NCI-H2081 treated with DMSO at 0.1 percent for 48 hours (cell line): ENCODE results near the gene BTBD18.

Source experiments
- DNase-seq: peaks from one replicate; lab custom pipeline; 2025; lab: John Stamatoyannopoulos, UW

Gene BTBD18

DNA sequence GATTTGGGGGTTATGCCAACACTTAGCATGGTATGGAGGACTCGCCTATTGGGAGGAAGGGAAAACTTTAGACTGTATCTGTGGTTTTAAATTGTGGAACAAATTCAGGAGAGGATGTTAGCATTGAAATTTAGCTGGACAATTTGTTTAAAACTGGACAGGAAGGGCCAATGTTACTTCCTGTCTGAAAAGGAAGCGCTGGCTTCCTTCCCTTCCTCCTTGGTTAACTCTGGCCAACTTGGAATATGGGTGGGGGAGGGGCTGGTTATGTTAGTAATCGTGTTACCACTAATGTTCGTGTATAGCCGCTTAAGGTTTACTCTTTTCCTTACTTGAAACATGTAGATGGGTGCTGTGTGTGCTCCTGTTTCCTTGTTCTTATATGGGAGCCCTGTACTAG lies 23.9 kb upstream of the BTBD18 start:
- no peak for DNase-seq

DNA sequence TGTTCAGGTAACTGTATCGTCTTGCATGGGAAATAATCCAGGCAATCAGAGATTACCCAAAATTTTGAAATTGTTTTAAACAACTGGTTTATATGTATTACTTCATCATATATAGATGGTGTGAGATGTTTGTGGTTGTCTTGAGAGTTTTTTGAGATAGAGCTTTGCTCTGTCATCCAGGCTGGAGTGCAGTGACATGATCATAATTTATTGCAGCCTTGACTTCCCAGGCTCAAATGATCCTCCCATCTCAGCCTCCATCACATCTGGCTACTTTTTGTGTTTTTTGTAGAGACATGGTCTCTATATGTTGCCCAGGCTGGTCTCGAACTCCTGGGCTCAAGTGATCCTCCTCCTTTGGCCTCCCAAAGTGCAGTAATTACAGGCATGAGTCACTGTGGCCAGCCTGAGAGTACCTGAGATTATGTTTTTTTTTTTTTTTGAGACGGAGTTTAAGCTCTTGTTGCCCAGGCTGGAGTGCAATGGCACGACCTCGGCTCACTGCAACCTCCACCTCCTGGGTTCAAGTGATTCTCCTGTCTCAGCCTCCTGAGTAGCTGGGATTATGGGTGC lies 21.5 kb upstream of the BTBD18 start:
- DNase-seq, result no peak

DNA sequence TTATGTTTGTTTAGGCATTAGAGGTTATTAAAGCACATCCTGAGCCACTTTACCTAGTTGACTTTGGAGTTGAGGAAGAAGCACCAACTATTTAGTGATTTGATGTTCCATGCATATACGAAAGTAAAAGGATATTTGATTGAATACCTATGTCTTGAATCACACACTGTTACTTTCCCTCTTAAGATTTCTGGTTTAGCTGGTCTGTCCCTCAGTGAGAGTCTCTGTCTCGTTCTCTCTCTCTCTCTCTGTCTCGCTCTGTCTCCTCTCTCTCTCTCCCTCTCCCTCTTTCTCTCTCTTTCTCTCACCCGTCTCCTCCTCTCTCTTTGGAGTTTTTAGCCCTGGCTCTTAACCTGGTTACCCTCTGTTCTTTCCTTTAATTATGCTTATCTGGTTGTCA lies 20.9 kb upstream of the BTBD18 start:
- no peak for DNase-seq

DNA sequence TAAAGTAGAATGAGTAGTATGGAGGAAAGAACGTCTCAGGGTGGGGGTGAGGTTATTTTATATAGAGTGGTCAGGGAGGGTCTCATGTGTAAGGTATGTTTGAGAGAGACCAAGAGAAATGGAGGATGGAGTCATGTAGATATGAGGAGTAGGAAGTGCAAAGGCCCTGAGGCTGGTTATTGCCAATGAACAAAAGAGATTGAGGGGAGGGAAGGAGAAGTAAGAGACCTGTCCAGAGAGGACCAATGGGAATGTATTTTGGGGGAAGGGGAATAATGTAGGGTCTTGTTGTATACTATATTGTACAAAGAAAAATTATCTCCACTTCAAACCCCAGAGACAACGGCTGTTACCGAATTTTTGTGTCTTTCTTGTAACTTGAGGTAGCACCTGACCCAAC lies 19.7 kb upstream of the BTBD18 start:
- DNase-seq, result no peak

DNA sequence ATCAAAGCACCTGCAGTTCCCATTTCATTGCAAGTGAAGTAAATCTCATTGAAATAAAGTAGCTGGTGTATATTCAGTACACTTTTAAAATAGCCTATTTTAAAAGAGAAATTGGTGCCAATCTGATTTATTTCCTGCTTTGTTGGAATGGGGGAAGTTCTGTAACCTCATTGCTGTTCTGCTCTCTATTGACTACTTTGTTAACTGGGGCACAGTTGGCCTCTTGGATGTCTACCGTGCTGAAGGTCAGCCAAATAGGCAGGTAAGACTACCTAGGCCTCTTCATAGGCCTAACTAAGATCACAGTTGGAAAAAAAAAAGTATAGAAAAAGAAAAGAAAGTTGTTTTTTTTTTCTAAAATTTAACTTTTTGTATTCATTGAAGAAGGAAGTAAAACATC lies 19.2 kb upstream of the BTBD18 start:
- no peak for DNase-seq

DNA sequence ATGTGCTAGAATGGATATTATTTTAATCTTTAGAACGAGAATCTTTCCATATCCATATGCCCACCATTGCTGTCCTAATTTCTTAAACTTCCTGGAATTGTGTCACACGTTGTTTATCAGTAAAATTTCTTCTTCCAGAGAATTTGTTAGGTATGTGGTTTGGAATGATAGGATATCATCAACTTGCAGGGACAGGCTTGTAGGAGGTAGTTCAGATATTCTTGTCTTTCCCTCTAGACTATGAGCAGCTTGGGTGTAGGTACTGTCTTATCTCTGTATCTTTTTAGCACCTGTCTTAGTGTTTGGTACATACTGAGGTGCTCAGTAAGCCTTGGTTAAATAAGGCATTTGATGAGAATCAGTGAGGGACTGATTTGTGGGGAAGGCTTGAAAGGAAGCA lies 13.4 kb upstream of the BTBD18 start:
- DNase-seq, result no peak

DNA sequence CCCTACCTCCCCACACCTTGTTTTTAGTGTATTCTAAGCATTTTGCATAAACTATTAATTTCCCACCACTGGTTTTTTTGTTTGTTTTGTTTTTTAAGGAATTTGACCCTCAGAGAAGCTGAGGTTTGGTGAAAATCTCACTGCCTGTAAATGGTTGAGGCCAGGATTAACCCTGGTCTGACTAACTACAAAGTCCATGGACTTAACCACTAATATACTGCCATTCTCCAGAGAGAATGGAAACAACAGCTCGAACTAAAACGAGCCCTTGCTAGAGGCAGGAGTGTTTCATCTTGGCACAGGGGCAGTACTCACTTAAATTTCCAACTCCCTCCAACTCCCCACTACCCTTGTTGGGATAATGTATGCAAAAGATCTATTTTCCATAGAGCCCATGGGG lies 12.9 kb upstream of the BTBD18 start:
- DNase-seq, result no peak

DNA sequence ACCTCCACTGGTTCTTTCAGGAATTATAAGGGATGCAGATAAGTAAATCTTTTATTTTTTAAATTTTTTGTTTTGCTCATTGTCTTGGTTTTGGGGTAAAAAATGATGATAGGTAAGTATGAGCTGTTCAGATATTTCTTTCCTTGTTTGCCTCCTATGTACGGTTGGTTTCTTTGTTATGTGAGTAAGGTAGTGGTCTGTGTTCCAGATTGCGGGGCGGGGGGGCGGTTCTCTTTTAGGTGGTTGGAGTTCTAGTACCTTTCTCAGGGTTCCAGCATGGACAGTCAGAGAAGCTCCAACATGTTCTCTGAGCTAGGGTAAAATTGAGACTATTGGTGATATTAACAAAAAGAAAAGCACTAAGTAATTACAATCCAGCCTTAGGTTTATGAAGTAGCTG lies 12.4 kb upstream of the BTBD18 start:
- DNase-seq, result no peak

DNA sequence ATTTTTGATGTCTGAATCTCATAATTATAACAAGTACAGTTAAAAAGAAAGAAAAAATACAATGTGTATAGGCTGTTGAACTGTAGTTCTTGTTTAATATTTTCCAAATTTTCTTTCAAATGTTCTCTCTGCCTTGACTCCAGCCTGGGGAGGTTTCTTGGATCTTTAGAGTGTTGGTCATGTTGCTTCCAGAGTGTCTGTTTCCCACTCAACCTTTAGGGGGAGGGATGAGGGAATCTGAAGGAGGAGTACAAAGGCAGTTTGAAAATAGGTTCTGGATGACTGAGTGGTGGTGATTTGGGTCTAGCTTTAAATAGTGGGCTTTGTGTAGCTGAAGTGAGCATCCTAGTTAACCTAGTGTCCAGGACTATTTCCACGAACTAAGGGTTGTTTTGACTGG lies 11.9 kb upstream of the BTBD18 start:
- no peak for DNase-seq

DNA sequence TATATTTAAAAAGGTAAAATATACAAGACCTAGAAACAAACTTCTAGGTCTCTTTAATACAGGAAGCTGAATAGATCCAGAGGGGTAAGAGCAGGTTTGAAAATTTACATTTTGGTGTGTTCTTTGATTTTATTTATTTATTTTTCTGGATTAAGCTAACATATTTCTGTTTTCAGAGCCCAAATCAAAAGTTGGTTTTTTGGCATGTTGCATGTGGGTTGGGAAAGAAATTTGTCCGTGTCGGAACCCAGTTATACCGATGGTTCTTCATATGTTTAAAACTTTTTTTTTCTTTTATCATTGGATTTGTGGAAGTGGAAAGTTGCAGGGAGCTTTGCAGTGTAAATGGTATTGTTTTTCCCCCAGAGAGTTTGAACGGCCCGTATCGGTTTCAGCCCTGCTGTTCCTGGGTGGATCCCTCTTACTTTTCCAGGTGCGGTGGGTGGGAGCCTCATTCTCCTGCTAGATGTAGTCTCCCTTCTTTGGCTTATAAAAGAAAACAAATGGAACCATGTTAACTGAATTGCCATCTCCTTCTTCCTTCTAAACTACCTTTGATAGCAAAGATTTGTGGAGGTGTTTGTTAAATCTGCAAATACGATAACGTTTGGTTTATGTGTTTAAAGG lies 10.7 kb upstream of the BTBD18 start:
- no peak for DNase-seq

DNA sequence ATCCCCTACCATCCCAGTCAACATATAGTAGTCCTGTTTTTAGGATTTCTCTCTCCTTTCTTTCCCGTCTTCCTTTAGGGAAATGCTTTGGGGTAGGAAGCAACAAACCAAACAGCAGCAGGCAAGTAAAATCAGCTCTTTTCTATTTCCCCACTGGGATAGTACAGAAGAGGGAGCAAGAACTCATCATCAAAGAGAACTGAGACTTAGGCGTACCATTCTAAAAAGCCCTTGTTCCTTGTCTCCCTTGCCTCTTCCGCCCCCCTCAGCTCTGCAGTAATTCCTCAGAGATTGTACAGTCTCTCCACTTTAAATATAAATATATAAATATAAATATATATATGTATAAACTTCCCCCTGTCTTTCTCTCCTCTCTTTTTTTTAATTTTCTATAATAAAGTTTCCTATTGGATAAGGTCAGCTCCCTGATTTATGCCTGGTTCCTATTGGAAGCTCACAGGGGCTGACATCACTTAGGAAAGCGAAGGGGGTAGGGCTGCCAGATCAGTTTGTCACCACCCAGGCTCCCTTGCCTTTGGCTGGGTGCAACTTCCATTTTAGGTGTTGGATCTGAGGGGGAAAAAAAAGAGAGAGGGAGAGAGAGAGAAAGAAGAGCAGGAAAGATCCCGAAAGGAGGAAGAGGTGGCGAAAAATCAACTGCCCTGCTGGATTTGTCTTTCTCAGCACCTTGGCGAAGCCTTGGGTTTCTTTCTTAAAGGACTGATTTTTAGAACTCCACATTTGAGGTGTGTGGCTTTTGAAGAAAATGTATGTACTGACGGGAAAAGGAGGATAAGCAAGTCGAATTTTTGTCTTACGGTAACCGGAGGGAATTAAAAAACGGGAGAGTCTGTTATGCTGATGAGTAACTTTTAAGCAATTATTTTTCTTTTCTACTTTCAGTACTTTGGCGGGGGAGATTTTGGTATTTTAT lies 9.9 kb upstream of the BTBD18 start, which contains the start of gene CTNND1:
Gene CTNND1 (plus strand): TSS at position 502 of the 934 bp plus-strand sequence. CDS start 29,677 bp downstream, outside the sequence.
- peak; percentile 69 for DNase-seq

DNA sequence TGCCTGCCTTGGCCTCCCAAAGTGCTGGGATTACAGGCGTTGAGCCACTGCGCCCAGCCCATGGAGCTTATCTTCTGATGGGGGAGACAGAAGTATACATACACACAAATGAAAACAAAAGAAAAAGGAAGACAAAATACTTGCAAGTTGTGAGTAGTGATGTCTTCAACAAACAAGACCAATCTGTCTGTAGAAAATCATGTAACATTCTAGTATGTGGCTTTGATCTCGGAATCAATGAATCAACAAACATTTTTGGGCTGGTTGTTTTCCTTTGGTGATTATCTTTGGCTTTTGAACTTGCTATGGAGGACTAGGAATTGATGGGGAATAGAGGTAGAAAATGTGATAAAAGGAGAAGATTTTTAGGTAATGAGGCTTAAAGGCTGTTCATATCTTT lies 6.6 kb upstream of the BTBD18 start:
- DNase-seq, result no peak

DNA sequence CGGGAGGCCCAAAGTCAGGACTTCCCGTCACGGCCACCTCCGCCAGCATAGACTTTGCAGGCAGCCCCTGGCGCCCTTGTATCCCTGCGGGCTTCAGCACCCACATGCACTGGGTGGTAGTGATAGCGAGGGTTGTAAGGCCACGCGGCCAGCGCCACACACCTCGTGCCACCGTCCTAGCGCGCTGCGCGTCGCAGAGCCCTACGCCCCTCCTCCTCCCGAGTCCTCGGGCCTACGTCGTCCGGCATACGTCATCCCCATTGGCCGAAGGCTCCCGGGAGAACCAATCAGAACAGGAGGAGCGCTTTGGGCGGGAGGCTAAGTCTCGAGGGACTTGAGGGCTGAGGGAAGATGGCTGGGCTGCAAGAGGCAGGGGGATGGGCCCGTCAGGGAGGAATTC lies 1.3 kb upstream of the BTBD18 start:
- no peak for DNase-seq

DNA sequence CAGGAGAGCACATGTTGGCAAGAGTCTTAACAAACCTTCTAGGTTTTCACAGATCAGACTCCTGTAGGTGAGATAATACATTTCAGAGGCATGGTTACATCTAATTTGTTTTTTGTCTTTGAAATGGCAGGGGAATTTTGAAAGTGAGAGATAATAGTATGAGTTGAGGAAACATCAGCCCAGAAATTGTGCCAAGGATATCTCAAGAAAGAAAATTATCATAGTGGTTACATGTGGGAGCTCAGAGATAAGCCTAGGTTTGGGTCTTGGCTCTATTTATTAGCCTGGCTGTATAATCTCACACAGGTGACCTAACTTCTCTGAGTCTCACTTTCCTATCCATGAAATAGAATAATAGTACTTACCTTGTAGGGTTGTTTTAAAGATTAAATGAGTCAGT lies 443 bp downstream of the BTBD18 start:
- no peak for DNase-seq

DNA sequence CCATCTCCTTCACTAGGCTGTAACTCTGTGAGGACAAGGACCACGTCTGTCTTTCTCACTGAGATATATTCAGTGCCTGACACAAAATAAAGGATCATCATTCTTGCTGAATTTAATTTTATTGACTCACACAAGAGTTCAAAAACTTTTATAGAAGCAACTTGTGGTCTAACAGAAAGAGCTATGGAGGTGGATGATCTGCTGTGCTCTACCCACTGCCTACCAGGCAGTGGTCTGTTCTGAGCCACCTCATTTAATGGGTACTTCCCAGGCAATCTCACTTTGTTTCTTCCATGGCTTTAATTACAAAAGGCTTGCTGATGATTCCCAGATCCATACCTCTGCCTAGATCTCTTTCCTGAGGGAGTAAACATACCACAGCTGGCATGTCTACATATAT lies 4.7 kb downstream of the BTBD18 start:
- DNase-seq, result no peak

DNA sequence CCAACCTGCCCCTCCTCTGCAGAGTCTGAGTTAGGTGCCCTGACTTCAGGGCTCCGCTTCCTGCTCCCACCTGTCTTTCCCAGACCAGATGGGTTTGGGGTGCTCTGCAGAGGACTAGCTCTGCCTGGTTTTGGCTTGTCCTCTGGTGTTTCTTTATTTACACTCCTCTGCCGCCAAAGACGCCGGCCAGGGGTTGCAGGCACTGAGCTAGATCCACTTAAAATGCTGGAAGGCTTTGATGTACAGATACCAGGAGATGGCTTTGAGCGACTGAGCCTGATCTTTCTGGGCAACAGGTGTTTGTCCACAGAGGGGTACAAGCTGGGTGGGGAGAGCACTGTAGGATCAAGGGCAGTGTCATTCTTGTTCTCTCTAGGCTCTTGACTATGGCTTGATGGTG lies 6.4 kb downstream of the BTBD18 start:
- no peak for DNase-seq

DNA sequence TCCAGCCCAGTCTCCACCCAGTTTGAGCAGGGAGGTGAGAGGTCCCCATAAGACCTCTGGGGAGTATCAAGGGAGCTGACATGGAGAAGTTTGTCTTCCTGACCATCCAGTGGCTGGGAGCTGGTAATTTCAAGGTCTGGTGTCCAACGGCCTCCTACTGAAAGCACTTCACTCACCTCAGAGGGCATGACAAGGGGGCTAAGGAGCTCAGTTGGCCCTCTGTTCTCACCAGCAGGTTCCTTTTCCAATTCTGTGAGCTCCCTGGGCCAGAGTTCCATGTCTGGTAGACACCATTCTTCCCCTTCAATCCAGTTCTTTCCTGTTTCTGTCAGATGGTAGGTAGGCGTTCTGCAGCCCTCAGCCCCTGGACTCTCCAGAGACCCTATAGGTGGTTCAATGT lies 7.3 kb downstream of the BTBD18 start:
- DNase-seq, result no peak

DNA sequence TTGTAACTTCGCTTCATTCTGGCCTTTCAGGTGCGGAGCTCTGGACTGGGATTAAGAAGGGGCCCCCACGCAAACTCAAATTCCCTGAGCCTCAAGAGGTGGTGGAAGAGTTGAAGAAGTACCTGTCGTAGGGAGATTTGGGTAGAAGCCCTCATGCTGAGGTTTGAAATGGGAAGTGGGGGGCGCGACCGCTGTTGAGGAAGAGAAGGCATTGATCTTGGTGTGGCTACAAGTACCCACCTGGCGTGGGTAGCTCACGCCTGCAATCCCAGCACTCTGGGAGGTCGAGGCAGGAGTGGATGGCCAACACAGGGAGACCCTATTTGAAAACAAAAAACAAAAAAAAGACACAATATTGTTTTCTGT lies 9.5 kb downstream of the BTBD18 start:
- no peak for DNase-seq

DNA sequence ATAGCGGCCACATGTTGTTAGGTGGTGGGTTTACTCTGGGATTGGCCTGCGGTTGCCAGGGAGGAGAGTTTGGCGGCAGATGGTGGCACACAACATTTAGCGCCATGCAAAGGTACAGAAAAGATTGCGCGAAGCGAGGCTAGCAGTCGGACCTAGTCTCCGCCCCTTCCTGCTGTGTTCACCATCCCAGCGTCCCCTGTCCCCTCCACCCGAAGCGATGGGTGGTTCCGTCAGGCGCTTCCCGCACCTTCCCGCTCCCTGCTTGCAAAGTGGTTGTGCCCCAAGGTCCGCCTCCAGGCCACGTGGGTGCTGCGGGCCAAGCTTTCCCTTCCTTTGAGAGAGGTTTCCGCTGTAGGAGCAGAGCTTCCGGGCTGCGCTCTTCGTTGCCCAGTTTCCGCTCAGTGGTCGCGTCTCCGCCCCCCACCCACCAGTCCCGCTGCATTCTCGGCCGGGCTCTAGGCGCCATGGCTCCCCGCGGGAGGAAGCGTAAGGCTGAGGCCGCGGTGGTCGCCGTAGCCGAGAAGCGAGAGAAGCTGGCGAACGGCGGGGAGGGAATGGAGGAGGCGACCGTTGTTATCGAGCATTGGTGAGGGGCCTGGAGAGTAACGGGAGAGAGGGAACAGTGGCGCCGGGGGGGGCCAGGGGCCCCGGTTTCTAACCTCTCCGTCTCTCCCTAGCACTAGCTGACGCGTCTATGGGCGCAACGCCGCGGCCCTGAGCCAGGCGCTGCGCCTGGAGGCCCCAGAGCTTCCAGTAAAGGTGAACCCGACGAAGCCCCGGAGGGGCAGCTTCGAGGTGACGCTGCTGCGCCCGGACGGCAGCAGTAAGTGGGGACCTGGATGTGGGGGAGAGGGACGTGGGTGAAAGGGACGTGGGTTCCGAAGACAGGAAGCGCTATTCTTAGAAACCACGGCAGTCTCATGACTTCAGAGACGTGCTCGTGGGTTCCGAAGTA lies 10.2 kb downstream of the BTBD18 start, which contains the start of gene SELENOH:
Gene SELENOH (plus strand): TSS at position 360 of the 955 bp plus-strand sequence. CDS start 105 bp downstream, at position 465.
- peak; percentile 92 for DNase-seq

DNA sequence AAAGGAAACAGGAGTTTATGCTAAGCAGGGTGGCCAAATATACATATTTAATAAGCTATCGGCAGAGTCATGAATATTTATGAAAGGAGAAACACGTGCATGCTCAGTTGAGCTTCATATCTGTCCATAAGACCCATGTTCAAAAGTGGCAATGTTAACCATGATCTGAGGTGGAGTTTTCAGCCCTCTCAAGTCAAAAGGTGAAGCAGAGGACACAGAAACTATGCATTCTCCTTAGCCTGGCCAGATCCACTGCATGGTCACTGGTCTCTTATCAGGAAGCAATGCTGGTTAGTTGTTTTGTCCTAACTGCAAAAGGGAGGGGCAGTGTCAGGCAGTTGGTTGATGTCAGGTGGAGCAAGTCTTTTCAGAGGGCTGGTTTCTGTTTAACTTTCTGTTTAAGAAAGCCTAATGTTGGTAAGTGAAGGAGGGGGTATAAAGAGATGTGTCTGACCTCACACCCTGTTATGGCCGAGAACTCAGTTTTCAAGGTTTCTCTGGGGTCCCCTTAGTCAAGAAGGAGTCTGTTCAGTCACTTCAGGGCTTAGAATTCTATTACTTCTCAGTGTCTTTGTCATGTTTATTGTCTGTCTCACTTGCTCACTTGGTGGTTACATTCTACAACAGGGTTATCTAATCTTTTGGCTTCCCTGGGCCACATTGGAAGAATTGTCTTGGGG lies 15.9 kb downstream of the BTBD18 start:
- DNase-seq, result no peak

DNA sequence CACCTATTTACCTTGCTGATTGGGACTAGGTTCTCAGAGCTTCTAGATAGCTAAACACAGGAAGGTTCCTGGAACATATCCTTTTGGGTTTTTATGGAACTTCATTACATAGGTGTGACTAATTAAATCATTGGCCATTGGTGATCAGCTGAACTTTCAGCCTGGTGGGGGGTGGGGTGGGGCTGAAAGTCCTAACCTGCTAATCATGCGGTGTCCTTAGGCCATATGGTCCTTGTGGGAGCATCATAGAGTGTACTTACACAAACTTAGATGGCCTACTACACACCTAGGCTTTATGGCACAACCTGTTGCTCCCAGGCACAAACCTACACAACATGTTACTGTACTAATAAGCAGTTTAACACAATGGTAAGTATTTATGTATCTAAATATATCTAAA lies 19.0 kb downstream of the BTBD18 start:
- DNase-seq, result no peak
